SK-N-SH (cell line): ENCODE measurements around the gene GNAS. TPM values are rescaled to one million over a fixed set of nuclear protein-coding genes. Genes with fewer than 3 reads are reported as not detected.

ENCODE experiments used
- CTCF ChIA-PET: fragments of 300-600, 350-600 bp; formaldehyde crosslinking; extraction: SDS; loops from one replicate; lab custom pipeline; 2021; lab: Yijun Ruan, JAX
- POLR2A ChIA-PET: fragments of 350-600 bp; sonication (Branson Sonifier 250); formaldehyde crosslinking; extraction: SDS; loops from one replicate; lab custom pipeline; 2020; ENCODE audit warnings: antibody characterized with exemption, inconsistent platforms; lab: Yijun Ruan, JAX
- DNase-seq: peaks from one replicate; pipeline ENCODE4 v3.0.0; 2012
- H2AFZ ChIP-seq: fragments of 200-600 bp; sonication (generic); 2 replicates; pipeline ENCODE4 v1.8.1; 2016; ENCODE audit warnings: antibody characterized with exemption, mild to moderate bottlenecking, low read depth
- H3F3A ChIP-seq: fragments of 200-600 bp; sonication (generic); replicated peaks from 2 replicates; pipeline ENCODE3; 2016; ENCODE audit warnings: antibody characterized with exemption, mild to moderate bottlenecking; ENCODE audit not compliant: insufficient read depth
- H3K27ac ChIP-seq, 2 experiments: fragments of 200-500 bp in 1 of 2; fragments of 200-600 bp in 1 of 2; sonication (Bioruptor generic) in 1 of 2; sonication (generic), shearing (Covaris generic) in 1 of 2; 2 replicates each; pipeline versions ENCODE4 v1.5.1 to v1.6.1; 2014 to 2016; ENCODE audit warnings: low read depth in 2 of 2, inconsistent platforms in 1 of 2, low read length in 1 of 2, mild to moderate bottlenecking in 1 of 2, mixed read lengths in 1 of 2
- H3K27me3 ChIP-seq: fragments of 200-600 bp; sonication (generic), shearing (Covaris generic); 2 replicates; pipeline ENCODE4 v1.6.1; 2016; ENCODE audit warnings: mixed run types; ENCODE audit not compliant: insufficient read depth
- H3K36me3 ChIP-seq, 2 experiments: fragments of 200-500 bp in 1 of 2; fragments of 200-600 bp in 1 of 2; sonication (Bioruptor generic) in 1 of 2; sonication (generic) in 1 of 2; replicated peaks in 1 of 2; 2 replicates each; pipeline versions ENCODE3 to v1.5.1; 2014 to 2016; ENCODE audit warnings: low read length in 1 of 2, mild to moderate bottlenecking in 1 of 2; ENCODE audit not compliant: insufficient read depth in 2 of 2, control insufficient read depth in 1 of 2
- H3K4me1 ChIP-seq, 2 experiments: fragments of 200-500 bp in 1 of 2; fragments of 200-600 bp in 1 of 2; sonication (Bioruptor generic) in 1 of 2; sonication (generic), shearing (Covaris generic) in 1 of 2; 2 replicates each; pipeline versions ENCODE4 v1.5.1 to v1.6.1; 2014 to 2016; ENCODE audit warnings: low read depth in 1 of 2, low read length in 1 of 2, mixed run types in 1 of 2; ENCODE audit not compliant: insufficient read depth in 2 of 2, control insufficient read depth in 1 of 2
- H3K4me2 ChIP-seq: fragments of 200-600 bp; sonication (generic), shearing (Covaris generic); 2 replicates; pipeline ENCODE4 v1.6.1; 2017; ENCODE audit warnings: mixed run types
- H3K4me3 ChIP-seq, 2 experiments: fragments of 200-500 bp in 1 of 2; fragments of 200-600 bp in 1 of 2; sonication (Bioruptor generic) in 1 of 2; sonication (generic), shearing (Covaris generic) in 1 of 2; 2 replicates each; pipeline versions ENCODE4 v1.5.1 to v1.8.1; 2014 to 2016; ENCODE audit warnings: low read depth in 2 of 2, inconsistent platforms in 1 of 2, low read length in 1 of 2, mild to moderate bottlenecking in 1 of 2, mixed read lengths in 1 of 2, moderate library complexity in 1 of 2
- H3K79me2 ChIP-seq: fragments of 200-600 bp; sonication (generic); 2 replicates; pipeline ENCODE4 v1.8.1; 2017; ENCODE audit warnings: mild to moderate bottlenecking; ENCODE audit not compliant: insufficient read depth
- H3K9ac ChIP-seq: fragments of 200-600 bp; sonication (generic); 2 replicates; pipeline ENCODE4 v1.6.1; 2017; ENCODE audit warnings: mixed run types
- H3K9me2 ChIP-seq: fragments of 200-600 bp; sonication (generic); 2 replicates; pipeline ENCODE4 v1.6.1; 2017; ENCODE audit warnings: mixed run types
- H3K9me3 ChIP-seq: fragments of 200-600 bp; sonication (generic); 2 replicates; pipeline ENCODE4 v1.6.1; 2017; ENCODE audit warnings: mixed run types, mild to moderate bottlenecking, moderate library complexity
- H4K20me1 ChIP-seq: fragments of 200-600 bp; sonication (generic); 2 replicates; pipeline ENCODE4 v1.6.1; 2017; ENCODE audit warnings: mild to moderate bottlenecking, mixed run types; ENCODE audit not compliant: insufficient read depth
- CTCF ChIP-seq: fragments of 200-600 bp; sonication (generic); IDR thresholded peaks from 2 replicates; pipeline ENCODE4 v1.6.1; 2017; ENCODE audit warnings: antibody characterized with exemption, mild to moderate bottlenecking, moderate library complexity
- ELF1 ChIP-seq: IDR thresholded peaks from 2 replicates; pipeline ENCODE4 v1.4.0; 2012
- EP300 ChIP-seq, 2 experiments: IDR thresholded peaks; 2 replicates each; pipeline versions ENCODE4 v1.4.0 to v1.6.1; 2012; ENCODE audit warnings: borderline replicate concordance in 1 of 2, low read depth in 1 of 2, low read length in 1 of 2
- FOSL2 ChIP-seq: IDR thresholded peaks from 2 replicates; pipeline ENCODE4 v1.4.0; 2012; ENCODE audit warnings: low read depth, mild to moderate bottlenecking, moderate library complexity, borderline replicate concordance
- FOXM1 ChIP-seq: IDR thresholded peaks from 2 replicates; pipeline ENCODE4 v1.4.0; 2012; ENCODE audit warnings: low read depth, mild to moderate bottlenecking
- GATA2 ChIP-seq: sonication (generic); formaldehyde crosslinking; IDR thresholded peaks from 2 replicates; pipeline ENCODE4 v1.5.0; 2020; ENCODE audit warnings: mild to moderate bottlenecking, missing genetic modification reagents
- POLR2AphosphoS5 ChIP-seq: IDR thresholded peaks from 2 replicates; pipeline ENCODE4 v1.6.1; 2012; ENCODE audit warnings: low read depth, low read length
- RAD21 ChIP-seq: IDR thresholded peaks from 2 replicates; pipeline ENCODE4 v1.6.1; 2012; ENCODE audit warnings: mild to moderate bottlenecking, low read length
- RCOR1 ChIP-seq: fragments of 150-350 bp; IDR thresholded peaks from 2 replicates; pipeline ENCODE4 v1.6.1; 2017; ENCODE audit warnings: antibody characterized with exemption, low read length
- RFX5 ChIP-seq: IDR thresholded peaks from 2 replicates; pipeline ENCODE4 v1.6.1; 2012; ENCODE audit warnings: mild to moderate bottlenecking, improper control_type of control experiment, low read length
- SIN3A ChIP-seq: IDR thresholded peaks from 2 replicates; pipeline ENCODE4 v1.6.1; 2012; ENCODE audit warnings: low read depth, mild to moderate bottlenecking, low read length, moderate library complexity, borderline replicate concordance
- YY1 ChIP-seq: IDR thresholded peaks from 2 replicates; pipeline ENCODE4 v1.4.0; 2012; ENCODE audit warnings: low read depth, mild to moderate bottlenecking
- ZBTB33 ChIP-seq: IDR thresholded peaks from 2 replicates; pipeline ENCODE4 v1.4.0; 2012; ENCODE audit warnings: low read depth, borderline replicate concordance
- WGBS: methylation state at CpG from one replicate; pipeline ENCODE4 v1.1.6; 2017; ENCODE audit warnings: low lambda C conversion rate; 5-methylcytosine and 5-hydroxymethylcytosine counted together
- polyA plus RNA-seq, 3 experiments: library from polyadenylated mRNA; depleted of rRNA; stranded (reverse); fragments of >200 nt; gene quantifications; 2 replicates each; pipeline ENCODE4 v1.2.3, GENCODE V29; 2012
- TF ChIP-seq, protein P1 (sequence below): fragments of 150-350 bp; IDR thresholded peaks from 2 replicates; pipeline ENCODE4 v1.6.1; 2017; ENCODE audit warnings: antibody characterized with exemption, low read length, low read depth, borderline replicate concordance

The GNAS gene
- polyA plus RNA-seq, 1 of the 3 experiments (the other 2 are of a cell fraction) = 1,562 TPM

- TF ChIP-seq, protein P1, sequence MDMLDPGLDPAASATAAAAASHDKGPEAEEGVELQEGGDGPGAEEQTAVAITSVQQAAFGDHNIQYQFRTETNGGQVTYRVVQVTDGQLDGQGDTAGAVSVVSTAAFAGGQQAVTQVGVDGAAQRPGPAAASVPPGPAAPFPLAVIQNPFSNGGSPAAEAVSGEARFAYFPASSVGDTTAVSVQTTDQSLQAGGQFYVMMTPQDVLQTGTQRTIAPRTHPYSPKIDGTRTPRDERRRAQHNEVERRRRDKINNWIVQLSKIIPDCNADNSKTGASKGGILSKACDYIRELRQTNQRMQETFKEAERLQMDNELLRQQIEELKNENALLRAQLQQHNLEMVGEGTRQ = no peak
- TF ChIP-seq YY1 (no peak), GATA2 (CRISPR knock-in tag) (no peak), RAD21 (no peak)
These were observed 27.9 kb downstream of the GNAS start (continued) for GRCh38 chr20:58880441-58880840.

DNA sequence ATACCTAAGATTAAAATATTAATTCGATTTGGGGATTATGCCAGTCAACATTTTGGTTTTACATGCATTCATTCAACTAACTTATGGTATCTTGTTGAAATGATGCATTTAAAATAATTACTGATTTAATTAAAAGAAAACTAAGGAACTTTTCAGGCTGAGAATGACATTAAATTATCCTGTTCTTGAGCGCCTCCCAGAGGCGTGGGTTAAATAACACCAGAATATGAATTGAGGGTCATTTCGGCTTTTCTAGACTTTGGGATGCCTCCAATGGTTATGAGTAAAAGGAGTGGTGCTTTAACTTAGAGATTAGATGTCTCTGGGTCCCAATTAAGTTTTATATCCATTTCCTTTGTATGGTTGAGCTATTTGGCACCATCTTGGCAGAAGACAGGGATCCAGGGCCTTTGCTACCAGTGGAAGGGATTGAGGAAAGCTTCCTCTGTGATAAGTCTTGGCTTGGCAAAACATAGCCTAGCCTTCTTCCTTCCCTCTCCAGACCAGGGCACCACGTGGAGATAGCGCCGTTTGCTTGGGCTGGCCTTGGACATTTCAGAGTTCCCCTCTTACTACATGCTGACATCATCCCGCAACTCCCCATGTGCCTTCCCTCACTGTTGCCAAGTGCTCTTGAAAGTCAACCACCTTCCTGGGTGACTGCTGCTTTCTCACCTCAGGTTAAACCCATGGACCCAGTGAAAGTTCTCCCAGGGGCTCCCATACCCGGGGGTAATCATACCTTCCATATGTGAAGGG, 28.7 kb downstream of the GNAS start:
- Histone ChIP-seq H3K36me3 (peaks cover 0 to 4% of the 10 kb centered on the region in 2 experiments), H3K9ac (no peak overlapping the region), H3K27me3 (no peaks in the 10 kb centered on the region), H3K4me2 (no peak overlapping the region), H3F3A (peaks cover 3% of the 10 kb centered on the region), H3K4me3 (no peak overlapping the region), H3K9me2 (no peaks in the 10 kb centered on the region), H3K79me2 (no peaks in the 10 kb centered on the region), H4K20me1 (no peaks in the 10 kb centered on the region), H3K4me1 (peaks cover 3 to 54% of the 10 kb centered on the region in 2 experiments), H3K9me3 (no peaks in the 10 kb centered on the region), H2AFZ (no peak overlapping the region), H3K27ac (peak overlapping the region in 1 of 2 experiments; percentile 99; a peak in 2 of 4 replicates)
- ChIA-PET POLR2A (no interaction called here), CTCF (interaction anchor here (1.5 kb wide), 1 partner anchor 11 kb away, joined by 5 read pairs; no protein-coding TSS in a partner anchor)
- no peak; the same call in 1 of the 2 replicates for TF ChIP-seq RAD21
- peak; percentile 49 for TF ChIP-seq CTCF
- no peak for DNase-seq
- WGBS = 68% methylated on average over 8 of the region's 9 CpGs

GRCh38 chr20:58882704-58883089, 30.2 kb downstream of the GNAS start:
- no peak for DNase-seq
- Histone ChIP-seq H3K4me2 (no peak overlapping the region), H2AFZ (no peak overlapping the region), H3K27ac (peak overlapping the region in 1 of 2 experiments; percentile 47; a peak in 2 of 4 replicates), H3K79me2 (no peaks in the 10 kb centered on the region), H3K9me2 (no peaks in the 10 kb centered on the region), H3K9me3 (no peaks in the 10 kb centered on the region), H4K20me1 (no peaks in the 10 kb centered on the region), H3K36me3 (peaks cover 0 to 9% of the 10 kb centered on the region in 2 experiments), H3K4me3 (no peak overlapping the region), H3K27me3 (no peaks in the 10 kb centered on the region), H3K4me1 (peaks cover 3 to 39% of the 10 kb centered on the region in 2 experiments; a peak in 3 of 4 replicates), H3F3A (peaks cover 3% of the 10 kb centered on the region), H3K9ac (no peak overlapping the region)
- WGBS = 83% methylated on average over 5 of the region's 5 CpGs
- POLR2A ChIA-PET = no interaction called here
- CTCF ChIA-PET = interaction anchor here (1.0 to 2.0 kb wide), 2 partner anchors 15 to 573 kb away, joined by 4 to 7 read pairs; no protein-coding TSS in a partner anchor
- TF ChIP-seq, protein P1 = no peak
- TF ChIP-seq FOXM1 = no peak
- no peak for TF ChIP-seq CTCF
- no peak for TF ChIP-seq FOSL2
- no peak for TF ChIP-seq SIN3A
- TF ChIP-seq POLR2AphosphoS5 = no peak
- TF ChIP-seq EP300 (IDR thresholded peaks at IDR 0.05; ENCODE audit: borderline replicate concordance in 1 of 2, low read depth in 1 of 2, low read length in 1 of 2) = no peak
- no peak for TF ChIP-seq ELF1
- no peak for TF ChIP-seq ZBTB33
- no peak for TF ChIP-seq RCOR1
- no peak for TF ChIP-seq RFX5
